Activated naive CD8-positive, alpha-beta T cell treated with anti-CD3 and anti-CD28 coated beads for 36 hours (primary cell): ENCODE measurements around the gene LINGO1. TPM values are rescaled to one million over a fixed set of nuclear protein-coding genes. Genes with fewer than 3 reads are reported as not detected.

Experiments
- DNase-seq: peaks from one replicate; pipeline ENCODE4 v3.0.0; 2021
- H3K27ac Mint-ChIP-seq: one replicate; pipeline ENCODE4 v1.8.0; 2022; ENCODE audit warnings: mild to moderate bottlenecking, moderate library complexity, mixed read lengths
- H3K27me3 Mint-ChIP-seq: one replicate; pipeline ENCODE4 v1.8.0; 2022; ENCODE audit warnings: mild to moderate bottlenecking, mixed read lengths
- H3K36me3 Mint-ChIP-seq: one replicate; pipeline ENCODE4 v1.8.0; 2021; ENCODE audit warnings: mild to moderate bottlenecking, mixed read lengths
- H3K4me1 Mint-ChIP-seq: one replicate; pipeline ENCODE4 v1.8.0; 2021; ENCODE audit warnings: mixed read lengths
- H3K4me3 Mint-ChIP-seq: one replicate; pipeline ENCODE4 v1.8.0; 2022; ENCODE audit warnings: mild to moderate bottlenecking, moderate library complexity, mixed read lengths
- H3K9me3 Mint-ChIP-seq: one replicate; pipeline ENCODE4 v1.8.0; 2022; ENCODE audit warnings: mixed read lengths
- total RNA-seq, 2 experiments: library from RNA; stranded (reverse); gene quantifications; one replicate each; pipeline ENCODE4 v1.2.3, GENCODE V29; 2021

Gene LINGO1
- total RNA-seq, 2 experiments from 2014 or later, result not detected

- Mint-ChIP-seq H3K36me3 (no peaks in the 10 kb centered on the region), H3K4me3 (no peak overlapping the region), H3K27ac (no peak overlapping the region)
Observed at GRCh38 chr15:77645602-77646001, 12.9 kb upstream of the LINGO1 start.

GRCh38 chr15:77644543-77645247 is 12.0 kb upstream of the LINGO1 start:
- H3K27ac Mint-ChIP-seq, result no peak overlapping the region
- H3K4me1 Mint-ChIP-seq, result no peaks in the 10 kb centered on the region
- no peak for DNase-seq
- H3K4me3 Mint-ChIP-seq, result no peak overlapping the region
- peaks cover 11% of the 10 kb centered on the region for H3K27me3 Mint-ChIP-seq
- no peaks in the 10 kb centered on the region for H3K36me3 Mint-ChIP-seq
- H3K9me3 Mint-ChIP-seq, result no peaks in the 10 kb centered on the region

More at GRCh38 chr15:77645602-77646001, 12.9 kb upstream of the LINGO1 start:
- peaks cover 14% of the 10 kb centered on the region for H3K27me3 Mint-ChIP-seq
- H3K4me1 Mint-ChIP-seq, result no peaks in the 10 kb centered on the region
- no peaks in the 10 kb centered on the region for H3K9me3 Mint-ChIP-seq
- no peak for DNase-seq

- no peak for DNase-seq
- Mint-ChIP-seq H3K27ac (no peak overlapping the region), H3K4me3 (no peak overlapping the region), H3K4me1 (no peaks in the 10 kb centered on the region), H3K27me3 (peaks cover 11% of the 10 kb centered on the region), H3K36me3 (no peaks in the 10 kb centered on the region), H3K9me3 (no peaks in the 10 kb centered on the region)
Observed at GRCh38 chr15:77643764-77644163, 11.1 kb upstream of the LINGO1 start.

GRCh38 chr15:77642793-77643430 is 10.2 kb upstream of the LINGO1 start:
- no peaks in the 10 kb centered on the region for H3K36me3 Mint-ChIP-seq
- peaks cover 13% of the 10 kb centered on the region for H3K27me3 Mint-ChIP-seq
- H3K27ac Mint-ChIP-seq, result no peak overlapping the region

GRCh38 chr15:77641999-77642398 is 9.3 kb upstream of the LINGO1 start:
- no peak for DNase-seq
- no peaks in the 10 kb centered on the region for H3K36me3 Mint-ChIP-seq
- H3K4me1 Mint-ChIP-seq, result no peaks in the 10 kb centered on the region
- H3K27ac Mint-ChIP-seq, result no peak overlapping the region
- peaks cover 20% of the 10 kb centered on the region for H3K27me3 Mint-ChIP-seq
- H3K4me3 Mint-ChIP-seq, result no peak overlapping the region
- no peaks in the 10 kb centered on the region for H3K9me3 Mint-ChIP-seq

More at GRCh38 chr15:77642793-77643430, 10.2 kb upstream of the LINGO1 start:
- no peaks in the 10 kb centered on the region for H3K9me3 Mint-ChIP-seq
- H3K4me3 Mint-ChIP-seq, result no peak overlapping the region
- DNase-seq, result no peak
- no peaks in the 10 kb centered on the region for H3K4me1 Mint-ChIP-seq

- DNase-seq, result no peak
- Mint-ChIP-seq H3K4me3 (no peak overlapping the region), H3K27ac (no peak overlapping the region), H3K4me1 (no peaks in the 10 kb centered on the region), H3K36me3 (no peaks in the 10 kb centered on the region), H3K9me3 (no peaks in the 10 kb centered on the region), H3K27me3 (peaks cover 27% of the 10 kb centered on the region)
Observed at GRCh38 chr15:77640615-77641014, 7.9 kb upstream of the LINGO1 start.

- no peaks in the 10 kb centered on the region for H3K4me1 Mint-ChIP-seq
- H3K9me3 Mint-ChIP-seq, result no peaks in the 10 kb centered on the region
- no peak for DNase-seq
- no peak overlapping the region for H3K4me3 Mint-ChIP-seq
- no peaks in the 10 kb centered on the region for H3K36me3 Mint-ChIP-seq
- no peak overlapping the region for H3K27ac Mint-ChIP-seq
- peaks cover 36% of the 10 kb centered on the region for H3K27me3 Mint-ChIP-seq
Observed at GRCh38 chr15:77639431-77639830, 6.7 kb upstream of the LINGO1 start.

- Mint-ChIP-seq H3K36me3 (no peaks in the 10 kb centered on the region), H3K4me3 (no peak overlapping the region), H3K27ac (no peak overlapping the region), H3K27me3 (peaks cover 49% of the 10 kb centered on the region), H3K4me1 (peaks cover 7% of the 10 kb centered on the region), H3K9me3 (no peaks in the 10 kb centered on the region)
- no peak for DNase-seq
Observed at GRCh38 chr15:77637851-77638692, 5.4 kb upstream of the LINGO1 start.

- Mint-ChIP-seq H3K4me3 (no peak overlapping the region), H3K4me1 (peaks cover 7% of the 10 kb centered on the region), H3K9me3 (no peaks in the 10 kb centered on the region), H3K27me3 (peaks cover 55% of the 10 kb centered on the region), H3K27ac (no peak overlapping the region), H3K36me3 (no peaks in the 10 kb centered on the region)
- DNase-seq, result no peak
Observed at GRCh38 chr15:77636209-77636608, 3.5 kb upstream of the LINGO1 start.

GRCh38 chr15:77634266-77634962 is 1.7 kb upstream of the LINGO1 start:
- Mint-ChIP-seq H3K27ac (no peak overlapping the region), H3K36me3 (no peaks in the 10 kb centered on the region), H3K4me1 (peaks cover 7% of the 10 kb centered on the region), H3K4me3 (peak overlapping the region; percentile 10), H3K9me3 (no peaks in the 10 kb centered on the region), H3K27me3 (peaks cover 68% of the 10 kb centered on the region)
- peak; percentile 71 for DNase-seq

GRCh38 chr15:77633913-77634265 is 1.2 kb upstream of the LINGO1 start:
- H3K4me3 Mint-ChIP-seq, result no peak overlapping the region
- no peak for DNase-seq
- peaks cover 70% of the 10 kb centered on the region for H3K27me3 Mint-ChIP-seq
- peaks cover 7% of the 10 kb centered on the region for H3K4me1 Mint-ChIP-seq
- no peak overlapping the region for H3K27ac Mint-ChIP-seq
- no peaks in the 10 kb centered on the region for H3K36me3 Mint-ChIP-seq
- H3K9me3 Mint-ChIP-seq, result no peaks in the 10 kb centered on the region

- H3K9me3 Mint-ChIP-seq, result no peaks in the 10 kb centered on the region
- H3K4me3 Mint-ChIP-seq, result peak overlapping the region; percentile 18
- no peaks in the 10 kb centered on the region for H3K36me3 Mint-ChIP-seq
- H3K27me3 Mint-ChIP-seq, result peaks cover 70% of the 10 kb centered on the region
- peaks cover 7% of the 10 kb centered on the region for H3K4me1 Mint-ChIP-seq
- H3K27ac Mint-ChIP-seq, result no peak overlapping the region
- peak; percentile 72 for DNase-seq
Observed at GRCh38 chr15:77633134-77633912, 611 bp upstream of the LINGO1 start.

GRCh38 chr15:77631745-77632533 is 773 bp downstream of the LINGO1 start:
- H3K9me3 Mint-ChIP-seq, result no peaks in the 10 kb centered on the region
- H3K36me3 Mint-ChIP-seq, result no peaks in the 10 kb centered on the region
- H3K27me3 Mint-ChIP-seq, result peaks cover 59% of the 10 kb centered on the region
- DNase-seq, result no peak
- no peak overlapping the region for H3K4me3 Mint-ChIP-seq
- H3K27ac Mint-ChIP-seq, result no peak overlapping the region
- peaks cover 7% of the 10 kb centered on the region for H3K4me1 Mint-ChIP-seq
